Neuronal stem cell (in vitro differentiated cells): ENCODE results near the gene DNAH2.

Experiments
- DNase-seq: peaks from one replicate; pipeline ENCODE4 v3.0.0-alpha.2; 2013; ENCODE audit warnings: low spot score
- H2AFZ ChIP-seq: one replicate; pipeline ENCODE4 v1.6.1; 2013; ENCODE audit warnings: mild to moderate bottlenecking, low read length, inconsistent platforms
- H2AK5ac ChIP-seq: 2 replicates; pipeline ENCODE4 v1.6.1; 2013; ENCODE audit warnings: low read depth, mild to moderate bottlenecking, inconsistent platforms, low read length, moderate library complexity, mixed read lengths
- H2BK120ac ChIP-seq: 2 replicates; pipeline ENCODE4 v1.6.1; 2013; ENCODE audit warnings: low read depth, mild to moderate bottlenecking, inconsistent platforms, low read length, moderate library complexity, mixed read lengths
- H2BK12ac ChIP-seq: one replicate; pipeline ENCODE4 v1.6.1; 2013; ENCODE audit warnings: low read length, inconsistent platforms
- H2BK15ac ChIP-seq: 2 replicates; pipeline ENCODE4 v1.6.1; 2013; ENCODE audit warnings: mild to moderate bottlenecking, low read length, inconsistent platforms, mixed read lengths
- H2BK5ac ChIP-seq: one replicate; pipeline ENCODE4 v1.6.1; 2013; ENCODE audit warnings: inconsistent platforms, mild to moderate bottlenecking, low read length, moderate library complexity
- H3K14ac ChIP-seq: one replicate; pipeline ENCODE4 v1.6.1; 2013; ENCODE audit warnings: low read length, inconsistent platforms
- H3K18ac ChIP-seq: 2 replicates; pipeline ENCODE4 v1.6.1; 2013; ENCODE audit warnings: low read length, inconsistent platforms
- H3K23ac ChIP-seq: 2 replicates; pipeline ENCODE4 v1.6.1; 2013; ENCODE audit warnings: low read depth, mild to moderate bottlenecking, mixed read lengths, low read length, inconsistent platforms; ENCODE audit not compliant: poor library complexity
- H3K27ac ChIP-seq: replicated peaks from 3 replicates; pipeline ENCODE4 v1.5.1; 2013; ENCODE audit warnings: low read length, inconsistent platforms
- H3K27me3 ChIP-seq, 3 experiments: 2 replicates each; pipeline ENCODE4 v1.6.1; 2013; ENCODE audit warnings: low read length in 3 of 3, mild to moderate bottlenecking in 2 of 3, inconsistent platforms in 1 of 3, low read depth in 1 of 3, mixed read lengths in 1 of 3, moderate library complexity in 1 of 3; ENCODE audit not compliant: control insufficient read depth in 3 of 3, insufficient read depth in 3 of 3
- H3K36me3 ChIP-seq, 2 donors: replicated peaks in 1 of 2; 2 replicates each; pipeline ENCODE4 v1.6.1; 2013; ENCODE audit warnings: low read length in 2 of 2; ENCODE audit not compliant: control insufficient read depth in 2 of 2, insufficient read depth in 2 of 2
- H3K4ac ChIP-seq: 2 replicates; pipeline ENCODE4 v1.6.1; 2013; ENCODE audit warnings: inconsistent platforms, mild to moderate bottlenecking, low read length, moderate library complexity
- H3K4me1 ChIP-seq, 2 donors: 1 replicate in 1 of 2; 2 replicates in 1 of 2; pipeline ENCODE4 v1.6.1; 2013; ENCODE audit warnings: low read length in 2 of 2, low read depth in 1 of 2; ENCODE audit not compliant: control insufficient read depth in 2 of 2, insufficient read depth in 1 of 2
- H3K4me2 ChIP-seq: one replicate; pipeline ENCODE4 v1.6.1; 2013; ENCODE audit warnings: mild to moderate bottlenecking, low read length, inconsistent platforms; ENCODE audit not compliant: insufficient read depth, poor library complexity, severe bottlenecking
- H3K4me3 ChIP-seq, 2 donors: 2 replicates each; pipeline ENCODE4 v1.5.1; 2013; ENCODE audit warnings: low read length in 2 of 2, mild to moderate bottlenecking in 2 of 2, inconsistent platforms in 1 of 2, moderate library complexity in 1 of 2
- H3K79me1 ChIP-seq: one replicate; pipeline ENCODE4 v1.6.1; 2013; ENCODE audit warnings: low read depth, mild to moderate bottlenecking, inconsistent platforms, low read length, moderate library complexity
- H3K9ac ChIP-seq: one replicate; pipeline ENCODE4 v1.6.1; 2013; ENCODE audit warnings: mild to moderate bottlenecking, low read depth, low read length, inconsistent platforms; ENCODE audit not compliant: poor library complexity
- H3K9me3 ChIP-seq, 2 donors: replicated peaks in 1 of 2; 2 replicates each; pipeline versions ENCODE3 to v1.6.1; 2013; ENCODE audit warnings: low read length in 2 of 2, mild to moderate bottlenecking in 2 of 2, inconsistent platforms in 1 of 2, low read depth in 1 of 2, mixed read lengths in 1 of 2, moderate library complexity in 1 of 2; ENCODE audit not compliant: control insufficient read depth in 2 of 2, insufficient read depth in 1 of 2
- H4K8ac ChIP-seq: one replicate; pipeline ENCODE4 v1.6.1; 2013; ENCODE audit warnings: low read depth, mild to moderate bottlenecking, inconsistent platforms, low read length, moderate library complexity
- H4K91ac ChIP-seq: one replicate; pipeline ENCODE4 v1.6.1; 2013; ENCODE audit warnings: low read length, low read depth, mild to moderate bottlenecking, inconsistent platforms; ENCODE audit not compliant: poor library complexity
- WGBS, 2 donors: extraction: QIAGEN DNeasy Blood & Tissue Kit; methylation state at CpG; one replicate each; pipeline ENCODE4 v1.1.7; 2013; ENCODE audit warnings: missing lambda C conversion rate in 2 of 2, mixed read lengths in 1 of 2; ENCODE audit not compliant: insufficient read length in 2 of 2, insufficient replicate concordance in 1 of 2; ENCODE audit errors: extremely low coverage in 2 of 2; 5-methylcytosine and 5-hydroxymethylcytosine counted together

DNAH2 gene

DNA sequence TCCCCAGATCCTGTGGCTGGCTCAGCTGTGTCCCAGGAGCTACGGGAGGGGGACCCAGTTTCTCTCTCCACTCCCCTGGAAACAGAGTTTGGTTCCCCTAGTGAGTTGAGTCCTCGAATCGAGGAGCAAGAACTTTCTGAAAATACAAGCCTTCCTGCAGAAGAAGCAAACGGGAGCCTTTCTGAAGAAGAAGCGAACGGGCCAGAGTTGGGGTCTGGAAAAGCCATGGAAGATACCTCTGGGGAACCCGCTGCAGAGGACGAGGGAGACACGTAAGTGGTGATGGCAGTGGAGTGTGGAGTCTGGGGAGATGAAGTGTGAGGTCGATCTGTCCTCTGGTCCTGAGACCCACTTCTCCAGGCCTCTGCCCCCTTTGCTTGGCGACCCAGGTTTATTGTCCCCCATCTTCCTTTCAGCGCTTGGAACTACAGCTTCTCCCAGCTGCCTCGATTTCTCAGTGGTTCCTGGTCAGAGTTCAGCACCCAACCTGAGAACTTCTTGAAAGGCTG is 28.7 kb upstream of the DNAH2 start:
- Histone ChIP-seq H3K36me3 (peaks cover 9 to 44% of the 10 kb centered on the region in 2 donors), H4K91ac (no peak overlapping the region), H3K9me3 (no peaks in the 10 kb centered on the region), H3K79me1 (no peaks in the 10 kb centered on the region), H3K14ac (no peak overlapping the region), H2BK120ac (no peak overlapping the region), H2BK12ac (no peak overlapping the region), H3K4me1 (peaks cover 5 to 13% of the 10 kb centered on the region in 2 donors), H2BK5ac (peak overlapping the region; percentile 94), H3K9ac (peak overlapping the region; percentile 75), H3K4me2 (peak overlapping the region; percentile 90), H3K23ac (peak overlapping the region; percentile 30), H3K27me3 (no peaks in the 10 kb centered on the region), H3K27ac (peak overlapping the region; percentile 87), H3K4ac (no peak overlapping the region), H2AK5ac (peak overlapping the region; percentile 58), H2BK15ac (peak overlapping the region; percentile 38), H3K18ac (peak overlapping the region; percentile 57), H3K4me3 (peak overlapping the region; percentile 88 to 90), H2AFZ (peak overlapping the region; percentile 77), H4K8ac (no peak overlapping the region)
- no CpG with 5 or more reads among the region's 13 CpGs for WGBS, 2 donors
- DNase-seq: no peak

DNA sequence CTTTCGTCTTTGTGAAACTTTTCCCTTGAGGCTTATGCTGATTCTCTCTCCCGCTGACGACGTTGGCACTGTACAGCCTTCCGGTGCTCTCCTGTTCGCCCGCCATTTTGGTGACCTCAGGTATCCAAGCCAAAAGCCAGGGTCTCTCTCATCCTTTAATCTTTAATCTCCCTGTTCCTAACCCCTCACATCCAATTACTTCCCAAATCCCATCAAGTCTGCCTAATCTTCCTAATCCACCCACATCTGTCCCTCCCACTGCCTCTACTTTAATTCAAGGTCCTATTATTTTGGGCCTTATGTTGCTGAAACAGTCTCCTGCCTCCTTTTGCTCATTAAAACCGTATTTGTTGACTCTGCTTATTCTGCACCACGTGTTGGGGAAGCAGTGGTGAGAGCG is 22.0 kb upstream of the DNAH2 start:
- Histone ChIP-seq H4K91ac (no peak overlapping the region), H4K8ac (no peak overlapping the region), H2AFZ (no peak overlapping the region), H2BK120ac (no peak overlapping the region), H3K27ac (no peak overlapping the region), H3K79me1 (peaks cover 3% of the 10 kb centered on the region), H3K14ac (no peak overlapping the region), H3K4me1 (no peaks in the 10 kb centered on the region), H2BK12ac (no peak overlapping the region), H3K4ac (no peak overlapping the region), H3K9me3 (no peaks in the 10 kb centered on the region), H3K18ac (no peak overlapping the region), H3K4me2 (no peak overlapping the region), H2BK15ac (no peak overlapping the region), H2AK5ac (no peak overlapping the region), H3K36me3 (peaks cover 19 to 54% of the 10 kb centered on the region in 2 donors), H3K27me3 (no peaks in the 10 kb centered on the region), H3K9ac (no peak overlapping the region), H2BK5ac (no peak overlapping the region), H3K23ac (no peak overlapping the region), H3K4me3 (no peak overlapping the region)
- DNase-seq: no peak
- no CpG with 5 or more reads among the region's 10 CpGs for WGBS, 2 donors

DNA sequence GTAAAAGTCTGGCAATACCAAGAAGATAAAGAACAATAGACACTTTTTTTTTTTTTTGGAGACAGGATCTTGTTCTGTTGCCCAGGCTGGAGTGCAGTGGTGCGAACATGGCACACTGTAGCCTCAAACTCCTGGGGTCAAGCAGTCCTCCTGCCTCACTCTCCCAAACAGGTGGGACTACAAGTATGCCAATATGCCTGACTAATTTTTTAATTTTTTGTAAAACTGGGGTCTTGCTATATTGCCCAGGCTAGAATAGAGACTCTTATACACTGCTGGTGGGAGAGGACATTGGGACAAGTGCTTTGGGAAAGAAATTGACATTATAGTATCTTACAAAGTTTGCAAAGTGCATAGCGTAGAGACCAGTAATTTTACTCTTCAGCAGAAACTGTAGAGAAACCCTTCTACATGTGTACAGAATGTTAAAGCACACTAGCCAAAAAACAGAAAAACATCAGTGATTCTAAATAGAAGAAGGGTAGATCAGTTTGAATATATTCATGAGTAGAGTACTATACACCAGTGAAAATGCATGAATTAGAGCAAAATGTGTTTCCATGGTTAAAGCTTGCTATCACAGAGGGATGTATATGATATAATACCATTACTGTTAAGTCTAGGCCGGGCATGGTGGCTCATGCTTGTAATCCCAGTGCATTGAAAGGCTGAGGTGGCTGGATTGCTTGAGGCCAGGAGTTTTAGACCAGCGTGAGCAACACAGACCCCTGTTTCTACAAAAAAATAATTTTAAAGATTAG is 19.5 kb upstream of the DNAH2 start:
- Histone ChIP-seq H4K8ac (no peak overlapping the region), H3K4ac (no peak overlapping the region), H2BK120ac (no peak overlapping the region), H2AK5ac (no peak overlapping the region), H3K4me2 (no peak overlapping the region), H2BK5ac (no peak overlapping the region), H3K36me3 (peaks cover 29 to 66% of the 10 kb centered on the region in 2 donors), H3K18ac (no peak overlapping the region), H2BK12ac (no peak overlapping the region), H3K27me3 (no peaks in the 10 kb centered on the region), H2AFZ (no peak overlapping the region), H3K27ac (no peak overlapping the region), H3K9ac (no peak overlapping the region), H3K14ac (no peak overlapping the region), H4K91ac (no peak overlapping the region), H3K23ac (no peak overlapping the region), H3K79me1 (peaks cover 3% of the 10 kb centered on the region), H3K4me1 (peaks cover 2 to 3% of the 10 kb centered on the region in 2 donors), H2BK15ac (no peak overlapping the region), H3K4me3 (no peak overlapping the region), H3K9me3 (no peaks in the 10 kb centered on the region)
- DNase-seq: no peak
- WGBS, 2 donors: no CpG with 5 or more reads among the region's 4 CpGs

DNA sequence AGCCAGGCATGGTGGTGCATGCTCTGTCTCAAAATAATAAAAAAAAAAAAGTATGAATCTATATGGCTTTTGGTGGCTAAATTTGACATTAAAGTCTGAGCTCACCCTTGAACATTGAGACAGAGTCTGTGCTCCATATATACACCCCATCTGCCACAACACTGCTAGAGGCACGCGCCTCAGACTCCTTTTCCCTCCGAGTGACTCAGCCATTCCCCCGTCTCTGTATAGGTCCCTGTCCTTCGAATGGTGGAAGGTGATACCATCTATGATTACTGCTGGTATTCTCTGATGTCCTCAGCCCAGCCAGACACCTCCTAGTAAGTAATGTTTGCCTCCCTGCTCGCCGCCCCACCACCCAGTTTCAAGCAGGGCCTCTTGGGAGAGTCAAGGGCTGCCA is 17.0 kb upstream of the DNAH2 start:
- H4K91ac ChIP-seq: no peak overlapping the region
- no peak for DNase-seq
- no CpG with 5 or more reads among the region's 7 CpGs for WGBS, 2 donors

More for the DNA sequence above, 17.0 kb upstream of the DNAH2 start:
- Histone ChIP-seq H3K4me2 (no peak overlapping the region), H2AK5ac (no peak overlapping the region), H2BK15ac (no peak overlapping the region), H3K27ac (no peak overlapping the region), H3K36me3 (peaks cover 24 to 47% of the 10 kb centered on the region in 2 donors), H3K27me3 (no peaks in the 10 kb centered on the region), H3K9me3 (no peaks in the 10 kb centered on the region), H2BK12ac (no peak overlapping the region), H2BK120ac (no peak overlapping the region), H3K4me1 (peaks cover 16 to 19% of the 10 kb centered on the region in 2 donors), H3K9ac (no peak overlapping the region), H3K18ac (no peak overlapping the region), H3K14ac (no peak overlapping the region), H2AFZ (no peak overlapping the region), H3K23ac (no peak overlapping the region), H3K4ac (no peak overlapping the region), H2BK5ac (no peak overlapping the region), H3K4me3 (no peak overlapping the region), H4K8ac (no peak overlapping the region), H3K79me1 (peaks cover 3% of the 10 kb centered on the region)
